UCSD-AML1 (cell line): Measurements from ENCODE around the gene AGBL1.

ENCODE experiments used
- DNase-seq: peaks from one replicate; lab custom pipeline; 2025; ENCODE audit not compliant: unreplicated experiment; lab: John Stamatoyannopoulos, UW

The AGBL1 gene

GRCh38 chr15:86772369-86773059, 692.8 kb downstream of the AGBL1 start:
- no peak for DNase-seq

- no peak for DNase-seq
These were observed 694.1 kb downstream of the AGBL1 start for GRCh38 chr15:86773736-86774135.

- no peak for DNase-seq
These were observed 696.5 kb downstream of the AGBL1 start for GRCh38 chr15:86776145-86776544.

- no peak for DNase-seq
These were observed 716.9 kb downstream of the AGBL1 start for GRCh38 chr15:86796521-86796920.

- DNase-seq, result no peak
These were observed 717.5 kb downstream of the AGBL1 start for GRCh38 chr15:86797135-86797534.

GRCh38 chr15:86799226-86799625, 719.6 kb downstream of the AGBL1 start:
- no peak for DNase-seq

GRCh38 chr15:86802244-86802643, 722.6 kb downstream of the AGBL1 start:
- DNase-seq, result no peak

GRCh38 chr15:86804406-86804805, 724.7 kb downstream of the AGBL1 start:
- no peak for DNase-seq

- no peak for DNase-seq
These were observed 730.7 kb downstream of the AGBL1 start for GRCh38 chr15:86810329-86810728.

GRCh38 chr15:86813892-86814291, 734.2 kb downstream of the AGBL1 start:
- no peak for DNase-seq

GRCh38 chr15:86829245-86829644, 749.6 kb downstream of the AGBL1 start:
- no peak for DNase-seq

- DNase-seq, result no peak
These were observed 750.6 kb downstream of the AGBL1 start for GRCh38 chr15:86830304-86830703.

- DNase-seq, result no peak
These were observed 753.9 kb downstream of the AGBL1 start for GRCh38 chr15:86833595-86833994.

GRCh38 chr15:86834115-86834863, 754.6 kb downstream of the AGBL1 start:
- no peak for DNase-seq

- no peak for DNase-seq
These were observed 757.8 kb downstream of the AGBL1 start for GRCh38 chr15:86837294-86838061.

- no peak for DNase-seq
These were observed 759.8 kb downstream of the AGBL1 start for GRCh38 chr15:86839502-86839901.

GRCh38 chr15:86840996-86841395, 761.3 kb downstream of the AGBL1 start:
- DNase-seq, result no peak

- no peak for DNase-seq
These were observed 762.5 kb downstream of the AGBL1 start for GRCh38 chr15:86842199-86842598.

- DNase-seq, result no peak
These were observed 766.4 kb downstream of the AGBL1 start for GRCh38 chr15:86846036-86846435.

- no peak for DNase-seq
These were observed 769.5 kb downstream of the AGBL1 start for GRCh38 chr15:86849136-86849535.

- DNase-seq, result no peak
These were observed 770.1 kb downstream of the AGBL1 start for GRCh38 chr15:86849558-86850285.
